Tibial artery (tissue), 4 donors: Measurements from ENCODE around the gene ZBTB8A.
"Not testable (repeated sequence)": the region's sequence is repeated elsewhere in the genome, so short reads cannot be mapped to it uniquely, and the experiment has no call there.

Experiments
- DNase-seq, 2 donors: peaks; one replicate each; pipeline ENCODE4 v3.0.0-alpha.2; 2019
- H3K27ac ChIP-seq, 2 donors: fragments of 200-600 bp; sonication (generic) in 1 of 2; 1 replicate in 1 of 2; 2 replicates in 1 of 2; pipeline ENCODE4 v1.5.1; 2018 to 2019; ENCODE audit warnings: mild to moderate bottlenecking in 1 of 2
- H3K27me3 ChIP-seq, 2 donors: fragments of 200-600 bp; sonication (generic) in 1 of 2; one replicate each; pipeline versions ENCODE4 v1.5.1 to v1.6.0; 2016 to 2019
- H3K36me3 ChIP-seq, 3 donors: fragments of 200-600 bp; sonication (generic) in 2 of 3; one replicate each; pipeline ENCODE4 v1.5.1; 2016 to 2019; ENCODE audit warnings: mild to moderate bottlenecking in 2 of 3
- H3K4me1 ChIP-seq, 4 donors: fragments of 200-600 bp; sonication (generic) in 2 of 4; 1 replicate in 3 of 4; 2 replicates in 1 of 4; pipeline ENCODE4 v1.5.1; 2016 to 2019
- H3K4me3 ChIP-seq, 2 donors: fragments of 200-600 bp; sonication (generic) in 1 of 2; 1 replicate in 1 of 2; 2 replicates in 1 of 2; pipeline ENCODE4 v1.5.1; 2018 to 2019; ENCODE audit warnings: mild to moderate bottlenecking in 2 of 2
- H3K9me3 ChIP-seq, 3 donors: fragments of 200-600 bp; sonication (generic) in 1 of 3; one replicate each; pipeline ENCODE4 v1.5.1; 2016 to 2019
- intact Hi-C: fragments of 100-400 bp; cut with DNase I; formaldehyde crosslinking; loops from one replicate; pipeline ENCODE4 v1.15.0; 2023; ENCODE audit warnings: low total_unique reads
- TF ChIP-seq, protein P1 (sequence below), 2 experiments: fragments of 200-600 bp in 1 of 2; fragments of 450-650 bp in 1 of 2; IDR thresholded peaks; one replicate each; pipeline ENCODE4 v1.5.1; 2017 to 2019; ENCODE audit warnings: antibody characterized with exemption in 2 of 2, mild to moderate bottlenecking in 1 of 2, moderate library complexity in 1 of 2

ZBTB8A gene

DNA sequence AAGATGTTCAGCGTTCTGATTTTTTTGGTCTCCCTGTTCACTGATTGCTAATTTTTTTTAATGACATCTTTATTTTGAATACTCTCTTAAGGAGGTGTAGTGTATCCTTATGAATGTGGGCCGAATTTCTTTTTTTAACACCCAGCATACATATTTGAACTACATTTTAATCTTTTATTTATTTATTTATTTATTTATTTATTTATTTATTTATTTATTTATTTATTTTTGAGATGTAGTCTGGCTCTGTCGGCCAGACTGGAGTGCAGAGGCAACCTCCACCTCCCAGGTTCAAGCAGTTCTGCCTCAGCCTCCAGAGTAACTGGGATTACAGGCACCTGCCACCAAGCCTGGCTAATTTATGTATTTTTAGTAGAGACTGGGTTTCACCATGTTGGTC is 15.1 kb downstream of the ZBTB8A start:
- intact Hi-C loops = no loop called here
- Histone ChIP-seq H3K4me1 (no peaks in the 10 kb centered on the region), H3K27me3 (no peaks in the 10 kb centered on the region), H3K4me3 (no peak overlapping the region), H3K27ac (no peak overlapping the region), H3K9me3 (no peaks in the 10 kb centered on the region), H3K36me3 (peaks cover 9 to 44% (median 9%) of the 10 kb centered on the region in 3 donors)
- no peak for DNase-seq
- TF ChIP-seq, protein P1, sequence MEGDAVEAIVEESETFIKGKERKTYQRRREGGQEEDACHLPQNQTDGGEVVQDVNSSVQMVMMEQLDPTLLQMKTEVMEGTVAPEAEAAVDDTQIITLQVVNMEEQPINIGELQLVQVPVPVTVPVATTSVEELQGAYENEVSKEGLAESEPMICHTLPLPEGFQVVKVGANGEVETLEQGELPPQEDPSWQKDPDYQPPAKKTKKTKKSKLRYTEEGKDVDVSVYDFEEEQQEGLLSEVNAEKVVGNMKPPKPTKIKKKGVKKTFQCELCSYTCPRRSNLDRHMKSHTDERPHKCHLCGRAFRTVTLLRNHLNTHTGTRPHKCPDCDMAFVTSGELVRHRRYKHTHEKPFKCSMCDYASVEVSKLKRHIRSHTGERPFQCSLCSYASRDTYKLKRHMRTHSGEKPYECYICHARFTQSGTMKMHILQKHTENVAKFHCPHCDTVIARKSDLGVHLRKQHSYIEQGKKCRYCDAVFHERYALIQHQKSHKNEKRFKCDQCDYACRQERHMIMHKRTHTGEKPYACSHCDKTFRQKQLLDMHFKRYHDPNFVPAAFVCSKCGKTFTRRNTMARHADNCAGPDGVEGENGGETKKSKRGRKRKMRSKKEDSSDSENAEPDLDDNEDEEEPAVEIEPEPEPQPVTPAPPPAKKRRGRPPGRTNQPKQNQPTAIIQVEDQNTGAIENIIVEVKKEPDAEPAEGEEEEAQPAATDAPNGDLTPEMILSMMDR (IDR thresholded peaks at IDR 0.05) = no peak

DNA sequence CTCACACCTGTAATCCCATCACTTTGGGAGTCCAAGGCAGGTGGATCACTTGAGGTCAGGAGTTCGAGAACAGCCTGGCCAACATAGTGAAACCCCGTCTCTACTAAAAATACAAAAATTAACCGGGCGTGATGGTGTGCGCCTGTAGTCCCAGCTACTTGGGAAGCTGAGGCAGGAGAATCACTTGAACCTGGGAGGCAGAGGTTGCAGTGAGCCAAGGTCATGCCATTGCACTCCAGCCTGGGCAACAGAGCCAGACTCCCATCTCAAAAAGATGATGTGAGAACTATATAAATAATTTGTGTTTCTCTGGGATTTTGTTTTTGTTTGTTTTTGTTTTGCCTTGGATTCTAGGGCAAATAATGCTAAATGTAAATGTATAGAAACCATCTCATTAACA is 17.8 kb downstream of the ZBTB8A start:
- H3K27me3 ChIP-seq, H3K4me1 ChIP-seq, intact Hi-C loops, H3K4me3 ChIP-seq, H3K27ac ChIP-seq, H3K9me3 ChIP-seq: not testable (repeated sequence)
- DNase-seq = peak in 1 of 2 donors; percentile 12
- peaks cover 9 to 65% (median 20%) of the 10 kb centered on the region in 3 donors for H3K36me3 ChIP-seq

DNA sequence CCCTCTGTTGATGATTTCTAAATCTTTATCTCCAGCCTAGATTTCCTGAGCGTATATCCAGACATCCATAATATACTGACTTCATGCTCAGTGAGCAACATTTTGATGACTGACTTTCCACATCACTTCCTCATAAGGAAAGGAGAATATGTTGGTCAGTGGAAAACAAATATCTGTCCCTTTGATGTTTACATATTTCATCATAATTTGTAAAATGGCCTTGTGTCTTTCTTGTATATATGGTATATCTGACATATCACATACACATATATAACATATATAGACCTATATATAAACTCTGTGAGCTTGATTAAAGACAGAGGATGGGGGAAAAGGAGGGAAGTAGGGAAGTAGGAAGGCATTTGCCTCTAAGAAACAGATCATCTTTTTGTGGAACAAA is 18.6 kb downstream of the ZBTB8A start:
- H3K27me3 ChIP-seq = no peaks in the 10 kb centered on the region
- TF ChIP-seq, protein P1 (IDR thresholded peaks at IDR 0.05) = no peak
- DNase-seq = no peak
- intact Hi-C loops = no loop called here
- H3K9me3 ChIP-seq = no peaks in the 10 kb centered on the region
- H3K4me3 ChIP-seq = no peak overlapping the region
- peaks cover 9 to 65% (median 20%) of the 10 kb centered on the region in 3 donors for H3K36me3 ChIP-seq
- H3K27ac ChIP-seq = no peak overlapping the region
- H3K4me1 ChIP-seq = no peaks in the 10 kb centered on the region

DNA sequence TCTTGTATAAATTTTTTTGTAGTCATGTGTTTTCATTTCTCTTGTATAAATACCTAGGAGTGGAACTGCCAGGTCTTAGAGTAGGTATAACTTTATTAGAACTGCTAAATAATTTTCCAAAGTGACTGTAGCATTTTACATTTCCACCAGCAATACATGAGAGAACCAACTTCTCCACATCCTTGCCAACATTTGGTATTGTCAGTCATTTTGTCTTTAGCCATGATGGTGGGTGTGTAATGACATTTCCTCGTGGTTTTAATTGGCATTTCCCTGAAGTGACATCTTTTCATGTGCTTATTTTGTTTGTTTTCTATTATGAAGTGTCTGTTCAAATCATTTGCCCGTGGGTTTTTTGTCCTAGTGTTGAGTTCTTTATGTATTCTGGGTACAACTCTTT is 29.7 kb downstream of the ZBTB8A start:
- H3K27ac ChIP-seq = no peak overlapping the region
- intact Hi-C loops = no loop called here
- no peaks in the 10 kb centered on the region for H3K4me1 ChIP-seq
- no peak overlapping the region for H3K4me3 ChIP-seq
- TF ChIP-seq, protein P1 (IDR thresholded peaks at IDR 0.05) = no peak
- DNase-seq = no peak
- H3K36me3 ChIP-seq = peaks cover 5 to 11% (median 8%) of the 10 kb centered on the region in 3 donors
- H3K27me3 ChIP-seq = no peaks in the 10 kb centered on the region
- no peaks in the 10 kb centered on the region for H3K9me3 ChIP-seq

DNA sequence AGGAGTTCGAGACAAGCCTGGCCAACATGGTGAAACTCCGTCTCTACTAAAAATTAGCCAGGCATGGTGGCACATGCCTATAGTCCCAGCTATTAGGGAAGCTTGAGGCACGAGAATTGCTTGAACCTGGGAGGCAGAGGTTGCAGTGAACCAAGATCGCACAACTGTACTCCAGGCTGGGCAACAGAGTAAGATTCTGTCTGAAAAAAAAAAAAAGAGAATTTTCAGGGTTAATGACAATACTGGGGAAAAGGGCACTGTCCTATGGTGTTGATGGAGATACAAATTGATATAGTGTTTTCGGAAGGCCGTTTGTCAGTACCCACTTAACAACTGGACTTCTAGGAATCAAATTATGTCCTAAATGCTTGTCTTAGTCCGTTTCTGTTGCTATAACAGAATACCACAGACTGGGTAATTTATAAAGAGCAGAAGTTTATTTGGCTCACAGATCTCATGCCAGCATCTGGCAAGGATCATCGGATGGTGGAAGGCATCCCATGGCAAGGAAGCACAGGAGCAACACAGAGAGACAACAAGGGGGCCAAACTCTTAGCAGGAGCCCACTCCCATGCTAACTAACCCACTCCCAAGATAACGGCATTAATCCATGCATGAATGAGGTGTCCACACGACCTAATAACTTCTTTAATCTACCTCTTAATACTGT is 41.3 kb downstream of the ZBTB8A start:
- Histone ChIP-seq H3K4me3 (no peak overlapping the region), H3K36me3 (no peaks in the 10 kb centered on the region), H3K27me3 (no peaks in the 10 kb centered on the region), H3K9me3 (no peaks in the 10 kb centered on the region), H3K27ac (no peak overlapping the region), H3K4me1 (no peaks in the 10 kb centered on the region)
- TF ChIP-seq, protein P1 (IDR thresholded peaks at IDR 0.05) = no peak
- intact Hi-C loops = no loop called here
- no peak for DNase-seq

DNA sequence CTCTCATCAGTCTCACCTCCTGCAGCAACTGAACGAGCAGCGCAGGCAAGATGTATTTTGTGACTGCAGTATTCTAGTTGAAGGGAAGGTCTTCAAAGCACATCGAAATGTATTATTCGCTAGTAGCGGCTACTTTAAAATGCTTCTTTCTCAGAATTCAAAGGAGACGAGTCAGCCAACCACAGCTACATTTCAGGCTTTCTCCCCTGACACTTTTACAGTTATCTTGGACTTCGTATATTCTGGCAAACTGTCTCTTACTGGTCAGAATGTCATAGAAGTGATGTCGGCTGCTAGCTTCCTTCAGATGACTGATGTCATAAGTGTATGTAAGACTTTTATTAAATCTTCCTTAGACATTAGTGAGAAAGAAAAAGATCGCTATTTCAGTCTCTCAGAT is 53.7 kb downstream of the ZBTB8A start:
- no peaks in the 10 kb centered on the region for H3K9me3 ChIP-seq
- no peaks in the 10 kb centered on the region for H3K4me1 ChIP-seq
- peaks cover 29 to 54% (median 36%) of the 10 kb centered on the region in 3 donors for H3K36me3 ChIP-seq
- H3K27me3 ChIP-seq = no peaks in the 10 kb centered on the region
- intact Hi-C loops = no loop called here
- DNase-seq = no peak
- TF ChIP-seq, protein P1 (IDR thresholded peaks at IDR 0.05) = no peak
- H3K4me3 ChIP-seq = no peak overlapping the region
- H3K27ac ChIP-seq = no peak overlapping the region
